MM.1S (cell line): ENCODE data around the gene NEURL4.

Experiments used
- CTCF ChIP-seq: fragments of 300-600 bp; sonication (generic); IDR thresholded peaks from 2 replicates; pipeline ENCODE4 v1.5.1; 2016; ENCODE audit warnings: antibody characterized with exemption, low read length, mixed read lengths
- EZH2 ChIP-seq: fragments of 300-600 bp; sonication (generic); optimal IDR thresholded peaks from 2 replicates; pipeline ENCODE3; 2017; ENCODE audit warnings: low read depth, mild to moderate bottlenecking, antibody characterized with exemption, low read length, mixed read lengths
- EZH2phosphoT487 ChIP-seq: fragments of 300-600 bp; sonication (generic); IDR thresholded peaks from 2 replicates; pipeline ENCODE4 v1.6.1; 2018; ENCODE audit warnings: antibody characterized with exemption, low read length

DNA sequence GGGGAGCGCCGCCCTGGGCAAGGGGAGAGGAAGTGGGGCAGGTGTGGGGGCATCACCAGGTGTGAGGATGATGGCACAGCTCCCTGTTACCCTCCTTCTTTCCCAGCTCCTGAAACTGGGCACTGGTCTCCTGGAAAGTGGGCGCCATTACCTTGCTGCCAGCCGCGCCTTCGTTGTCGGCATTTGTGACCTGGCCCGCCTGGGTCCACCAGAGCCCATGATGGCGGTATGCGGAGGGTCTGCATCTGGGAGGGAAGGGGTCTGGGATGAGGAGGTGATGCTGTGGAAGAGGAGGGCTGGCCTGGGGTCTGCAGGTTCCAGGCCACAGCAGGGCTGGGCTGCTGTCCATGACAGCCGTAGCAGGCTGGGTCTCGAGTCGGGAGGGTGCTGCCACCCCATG lies 12.7 kb upstream of the NEURL4 start:
- TF ChIP-seq CTCF (no peak), EZH2phosphoT487 (no peak), EZH2 (no peak)
